Sigmoid colon (tissue), 4 donors: ENCODE results near the gene APRT.

ENCODE experiments used
- CTCF ChIP-seq, 4 experiments: fragments of 450-650 bp in 3 of 4; fragments of 200-600 bp in 1 of 4; IDR thresholded peaks; one replicate each; pipeline ENCODE4 v1.5.1; 2016 to 2019; ENCODE audit warnings: antibody characterized with exemption in 4 of 4, mild to moderate bottlenecking in 3 of 4, moderate library complexity in 2 of 4
- POLR2A ChIP-seq, 2 donors: fragments of 450-650 bp; IDR thresholded peaks; one replicate each; pipeline ENCODE4 v1.6.1; 2016; ENCODE audit warnings: antibody characterized with exemption in 2 of 2, mild to moderate bottlenecking in 2 of 2, moderate library complexity in 2 of 2
- POLR2AphosphoS5 ChIP-seq, 4 donors: sonication (generic); formaldehyde crosslinking; IDR thresholded peaks; one replicate each; pipeline ENCODE4 v1.6.1; 2017; ENCODE audit warnings: antibody characterized with exemption in 4 of 4

DNA sequence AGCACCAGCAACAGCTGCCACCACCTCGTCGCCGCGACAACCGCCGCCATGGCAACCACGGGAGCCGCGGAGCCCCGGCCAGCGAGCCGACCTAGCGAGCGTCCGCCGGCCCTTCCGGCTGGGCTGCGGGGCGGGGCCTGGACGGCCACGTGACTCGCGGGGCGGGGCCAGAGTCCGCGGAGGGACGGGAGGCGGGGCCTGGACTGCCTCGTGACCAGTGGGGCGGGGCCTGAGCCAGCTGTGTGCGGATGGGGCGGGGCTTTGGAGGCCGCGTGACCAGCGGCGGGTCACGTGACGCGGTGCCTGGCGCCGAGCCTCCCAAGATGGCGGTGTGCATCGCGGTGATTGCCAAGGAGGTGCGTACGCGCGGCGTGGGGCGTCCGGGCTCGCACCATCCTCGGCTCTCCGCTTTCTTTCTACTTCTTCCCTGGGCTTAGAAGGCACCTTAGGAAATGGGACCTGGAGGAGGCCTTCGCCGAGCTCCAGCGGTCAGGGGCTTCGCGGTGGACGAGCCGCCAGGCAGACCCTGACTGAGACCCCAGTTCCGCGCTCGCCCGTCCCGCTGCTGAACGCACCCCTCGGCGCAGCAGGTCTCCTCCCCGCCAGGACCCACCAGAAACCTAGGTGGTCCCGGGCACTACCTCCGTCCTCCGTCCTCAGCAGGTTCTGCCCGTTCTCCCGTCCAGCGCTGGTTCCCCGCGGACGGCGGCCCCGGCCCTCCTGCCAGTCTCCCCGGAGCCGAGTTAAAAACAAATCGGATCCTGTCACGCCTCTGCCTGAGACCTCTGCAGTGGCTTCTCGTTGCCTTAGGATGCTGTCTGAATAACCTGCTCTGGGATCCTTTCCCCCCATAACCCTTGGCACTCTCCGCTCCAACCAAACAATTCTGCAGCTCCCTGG, 45.4 kb upstream of the APRT start, which contains the start of the genes GALNS and TRAPPC2L:
- TF ChIP-seq POLR2A (IDR thresholded peaks at IDR 0.05) (peak; percentile 25 to 65), CTCF (IDR thresholded peaks at IDR 0.05) (no peak), POLR2AphosphoS5 (IDR thresholded peaks at IDR 0.05) (peak; percentile 82 to 95 (median 93))
